Panc1 (cell line): ENCODE data around the gene FRMD4A.

Experiments
- CTCF ChIP-seq: fragments of 450-650 bp; IDR thresholded peaks from 2 replicates; pipeline ENCODE4 v1.5.1; 2017; ENCODE audit warnings: mild to moderate bottlenecking
- POLR2AphosphoS5 ChIP-seq: IDR thresholded peaks from 2 replicates; pipeline ENCODE4 v1.6.1; 2012; ENCODE audit warnings: mild to moderate bottlenecking, low read depth, low read length, moderate library complexity
- REST ChIP-seq, 2 experiments: IDR thresholded peaks; 2 replicates each; pipeline ENCODE4 v1.6.1; 2011 to 2012; ENCODE audit warnings: low read depth in 2 of 2, control low read depth in 1 of 2, low read length in 1 of 2, mild to moderate bottlenecking in 1 of 2, moderate library complexity in 1 of 2; ENCODE audit not compliant: insufficient read depth in 1 of 2
- SIN3A ChIP-seq: IDR thresholded peaks from 2 replicates; pipeline ENCODE4 v1.6.1; 2012; ENCODE audit warnings: low read depth, mild to moderate bottlenecking, low read length, moderate library complexity, borderline replicate concordance; ENCODE audit not compliant: insufficient read depth
- TCF7L2 ChIP-seq: IDR thresholded peaks from 2 replicates; pipeline ENCODE4 v1.6.1; 2011; ENCODE audit warnings: mild to moderate bottlenecking, low read depth, low read length, inconsistent platforms

GRCh38 chr10:13938950-13939349 is 391.8 kb downstream of the FRMD4A start:
- no peak for TF ChIP-seq CTCF
- no peak for TF ChIP-seq REST (IDR thresholded peaks at IDR 0.05; ENCODE audit: insufficient read depth in 1 of 2, low read depth in 2 of 2, low read length in 1 of 2)
- no peak for TF ChIP-seq SIN3A
- no peak for TF ChIP-seq POLR2AphosphoS5
- no peak for TF ChIP-seq TCF7L2
